H1 (cell line): ENCODE measurements around the gene PLD5. TPM values are rescaled to one million over a fixed set of nuclear protein-coding genes. Genes with fewer than 3 reads are reported as not detected.

Experiments used
- CTCF ChIA-PET: fragments of 300-600 bp; sonication (Branson Sonifier 250); formaldehyde crosslinking; loops from one replicate; lab custom pipeline; 2021; ENCODE audit not compliant: partially characterized antibody; lab: Charles Lee
- POLR2A ChIA-PET: fragments of 300-600 bp; sonication (Branson Sonifier 250); formaldehyde crosslinking; loops from one replicate; lab custom pipeline; 2021; ENCODE audit warnings: inconsistent platforms; ENCODE audit not compliant: partially characterized antibody; lab: Charles Lee
- DNase-seq, 2 experiments: peaks; one replicate each; pipeline versions ENCODE4 v3.0.0 to v3.0.0-alpha.2; 2010 to 2022; ENCODE audit warnings: low spot score in 2 of 2, low read depth in 1 of 2, mixed read lengths in 1 of 2
- FAIRE-seq: peaks from 2 replicates; lab custom pipeline; 2011; peaks lifted over from hg19 to GRCh38; lab: Jason Lieb, UNC
- H2AFZ ChIP-seq: 2 replicates; pipeline ENCODE4 v1.8.1; 2012; ENCODE audit warnings: low read length, inconsistent platforms
- H2AK5ac ChIP-seq: 2 replicates; pipeline ENCODE4 v1.6.1; 2013; ENCODE audit warnings: low read depth, low read length
- H2BK120ac ChIP-seq: replicated peaks from 2 replicates; pipeline ENCODE3; 2013; ENCODE audit warnings: low read depth, low read length, inconsistent platforms
- H2BK12ac ChIP-seq: 2 replicates; pipeline ENCODE4 v1.6.1; 2013; ENCODE audit warnings: low read depth, low read length
- H2BK15ac ChIP-seq: 2 replicates; pipeline ENCODE4 v1.6.1; 2013; ENCODE audit warnings: low read length
- H2BK20ac ChIP-seq: 2 replicates; pipeline ENCODE4 v1.6.1; 2013; ENCODE audit warnings: low read length
- H2BK5ac ChIP-seq: 2 replicates; pipeline ENCODE4 v1.6.1; 2013; ENCODE audit warnings: low read depth, low read length
- H3K14ac ChIP-seq: 2 replicates; pipeline ENCODE4 v1.6.1; 2013; ENCODE audit warnings: inconsistent platforms; ENCODE audit not compliant: insufficient read length
- H3K18ac ChIP-seq: 2 replicates; pipeline ENCODE4 v1.6.1; 2013; ENCODE audit warnings: low read length; ENCODE audit errors: extremely low read depth
- H3K23ac ChIP-seq: 2 replicates; pipeline ENCODE4 v1.6.1; 2013; ENCODE audit warnings: inconsistent platforms; ENCODE audit not compliant: insufficient read length
- H3K23me2 ChIP-seq: 2 replicates; pipeline ENCODE4 v1.6.1; 2013; ENCODE audit warnings: low read depth, low read length
- H3K27ac ChIP-seq: 2 replicates; pipeline ENCODE4 v1.6.1; 2011; ENCODE audit warnings: low read depth, low read length, inconsistent platforms
- H3K27me3 ChIP-seq, 4 experiments: replicated peaks in 1 of 4; 1 replicate in 1 of 4; 2 replicates in 3 of 4; pipeline versions ENCODE4 v1.6.1 to v1.8.1; 2011 to 2013; ENCODE audit warnings: low read length in 3 of 4, mild to moderate bottlenecking in 3 of 4, inconsistent platforms in 2 of 4, mixed read lengths in 2 of 4, moderate library complexity in 1 of 4; ENCODE audit not compliant: control insufficient read depth in 3 of 4, insufficient read depth in 3 of 4; ENCODE audit errors: extremely low read depth in 1 of 4
- H3K36me3 ChIP-seq, 4 experiments: 2 replicates each; pipeline versions ENCODE4 v1.6.1 to v1.8.1; 2011 to 2013; ENCODE audit warnings: mild to moderate bottlenecking in 4 of 4, low read length in 3 of 4, moderate library complexity in 2 of 4, control low read depth in 1 of 4, inconsistent platforms in 1 of 4; ENCODE audit not compliant: insufficient read depth in 4 of 4, control insufficient read depth in 2 of 4
- H3K4ac ChIP-seq: replicated peaks from 2 replicates; pipeline ENCODE3; 2013; ENCODE audit warnings: low read length, low read depth, mixed read lengths, inconsistent platforms; ENCODE audit not compliant: insufficient read length
- H3K4me1 ChIP-seq, 4 experiments: replicated peaks in 1 of 4; 1 replicate in 1 of 4; 2 replicates in 3 of 4; pipeline versions ENCODE4 v1.6.1 to v1.8.1; 2011 to 2013; ENCODE audit warnings: low read length in 3 of 4, inconsistent platforms in 2 of 4, mixed read lengths in 1 of 4; ENCODE audit not compliant: insufficient read depth in 4 of 4, control insufficient read depth in 3 of 4
- H3K4me2 ChIP-seq, 2 experiments: 2 replicates each; pipeline versions ENCODE4 v1.6.1 to v1.8.1; 2011 to 2013; ENCODE audit warnings: low read depth in 2 of 2, low read length in 2 of 2, control low read depth in 1 of 2, inconsistent platforms in 1 of 2, mild to moderate bottlenecking in 1 of 2; ENCODE audit not compliant: insufficient read depth in 1 of 2
- H3K4me3 ChIP-seq, 4 experiments: fragments of 200-600, 300-600 bp in 1 of 4; sonication (generic), shearing (Covaris generic), sonication (Bioruptor Twin) in 1 of 4; 2 replicates each; pipeline versions ENCODE4 v1.5.1 to v1.8.1; 2011 to 2016; ENCODE audit warnings: low read length in 4 of 4, low read depth in 3 of 4, control low read depth in 2 of 4, inconsistent platforms in 2 of 4, mild to moderate bottlenecking in 2 of 4, mixed read lengths in 1 of 4, moderate library complexity in 1 of 4; ENCODE audit not compliant: insufficient read depth in 2 of 4; ENCODE audit errors: extremely low read depth in 1 of 4
- H3K56ac ChIP-seq: replicated peaks from 2 replicates; pipeline ENCODE3; 2013; ENCODE audit warnings: low read depth, mild to moderate bottlenecking, mixed read lengths, low read length, inconsistent platforms; ENCODE audit not compliant: insufficient read length
- H3K79me1 ChIP-seq: 2 replicates; pipeline ENCODE4 v1.6.1; 2013; ENCODE audit warnings: low read depth, low read length, control low read depth
- H3K79me2 ChIP-seq, 2 experiments: 2 replicates each; pipeline versions ENCODE4 v1.6.1 to v1.8.1; 2012 to 2013; ENCODE audit warnings: low read length in 2 of 2, mild to moderate bottlenecking in 2 of 2, inconsistent platforms in 1 of 2; ENCODE audit not compliant: insufficient read depth in 2 of 2, control insufficient read depth in 1 of 2
- H3K9ac ChIP-seq, 4 experiments: replicated peaks in 1 of 4; 1 replicate in 1 of 4; 2 replicates in 3 of 4; pipeline versions ENCODE4 v1.6.1 to v1.8.1; 2011 to 2013; ENCODE audit warnings: low read depth in 3 of 4, low read length in 3 of 4, control low read depth in 2 of 4, mild to moderate bottlenecking in 2 of 4, moderate library complexity in 2 of 4, inconsistent platforms in 1 of 4; ENCODE audit errors: extremely low read depth in 1 of 4
- H3K9me3 ChIP-seq, 2 experiments: 2 replicates each; pipeline versions ENCODE4 v1.6.1 to v1.8.1; 2012 to 2013; ENCODE audit warnings: mild to moderate bottlenecking in 2 of 2, moderate library complexity in 2 of 2, control low read depth in 1 of 2, inconsistent platforms in 1 of 2, low read depth in 1 of 2, low read length in 1 of 2, mixed read lengths in 1 of 2; ENCODE audit not compliant: insufficient read depth in 2 of 2
- H4K20me1 ChIP-seq, 2 experiments: replicated peaks in 1 of 2; 2 replicates each; pipeline versions ENCODE3 to v1.8.1; 2011 to 2013; ENCODE audit warnings: inconsistent platforms in 2 of 2, low read length in 2 of 2, mild to moderate bottlenecking in 1 of 2; ENCODE audit not compliant: insufficient read depth in 2 of 2, control insufficient read depth in 1 of 2
- H4K5ac ChIP-seq: 2 replicates; pipeline ENCODE4 v1.6.1; 2013; ENCODE audit warnings: low read length, low read depth, mixed read lengths, inconsistent platforms; ENCODE audit not compliant: insufficient read length
- H4K8ac ChIP-seq: 2 replicates; pipeline ENCODE4 v1.8.0; 2013; ENCODE audit warnings: mild to moderate bottlenecking, moderate library complexity, low read length, inconsistent platforms; ENCODE audit not compliant: insufficient read depth; ENCODE audit errors: extremely low read depth
- H4K91ac ChIP-seq: replicated peaks from 2 replicates; pipeline ENCODE3; 2013; ENCODE audit warnings: low read length, mixed read lengths, inconsistent platforms; ENCODE audit not compliant: insufficient read length
- JUND ChIP-seq: IDR thresholded peaks from 2 replicates; pipeline ENCODE4 v1.6.1; 2011; ENCODE audit warnings: mild to moderate bottlenecking, improper control_type of control experiment, low read length
- SIX5 ChIP-seq: IDR thresholded peaks from 2 replicates; pipeline ENCODE4 v1.6.1; 2011; ENCODE audit warnings: mild to moderate bottlenecking, low read depth, low read length
- polyA plus RNA-seq, 7 experiments: library from polyadenylated mRNA; depleted of rRNA in 3 of 7; stranded (reverse) in 5 of 7; unstranded in 2 of 7; fragments of >200 nt in 5 of 7; fragments of 200-250 nt in 2 of 7; gene quantifications; 1 replicate in 5 of 7; 2 replicates in 1 of 7; 4 replicates in 1 of 7; pipeline versions ENCODE4 v1.2.1 to v1.2.3, GENCODE V29; 2011 to 2013; ENCODE audit warnings: missing spikeins in 2 of 7, mixed read lengths in 2 of 7
- total RNA-seq: library from RNA; stranded (reverse); fragmentation: NEBNext Ultra II Directional; extraction: Animal tissue kit (Norgen Biotek cat#: 25700); gene quantifications from 2 replicates; pipeline ENCODE4 v1.2.1, GENCODE V29; 2021

The PLD5 gene
- total and polyA plus RNA-seq, 2 of the 8 experiments (the other 6 are each of a cell fraction or from before 2014, with no cell fraction given): 0.86 to 8.5 TPM

GRCh38 chr1:242411901-242412300, 112.6 kb downstream of the PLD5 start:
- Histone ChIP-seq H3K79me2 (no peaks in the 10 kb centered on the region), H2BK5ac (no peak overlapping the region), H4K5ac (no peak overlapping the region), H3K23ac (no peak overlapping the region), H2AFZ (no peak overlapping the region), H3K27ac (no peak overlapping the region), H2AK5ac (no peak overlapping the region), H3K18ac (no peak overlapping the region), H3K4me1 (peaks cover 0 to 6% (median 0%) of the 10 kb centered on the region in 4 experiments; a peak in 3 of 7 replicates), H3K9ac (no peak overlapping the region), H2BK15ac (no peak overlapping the region), H4K20me1 (no peaks in the 10 kb centered on the region), H3K56ac (no peak overlapping the region), H3K79me1 (no peaks in the 10 kb centered on the region), H3K4ac (no peak overlapping the region), H3K9me3 (peaks cover 6 to 7% of the 10 kb centered on the region in 2 experiments; a peak in 1 of 4 replicates), H3K23me2 (no peaks in the 10 kb centered on the region), H2BK120ac (no peak overlapping the region), H3K4me3 (no peak overlapping the region), H3K27me3 (no peaks in the 10 kb centered on the region), H3K14ac (no peak overlapping the region), H3K36me3 (no peaks in the 10 kb centered on the region; a peak in 1 of 8 replicates), H4K91ac (no peak overlapping the region), H2BK20ac (no peak overlapping the region), H4K8ac (no peak overlapping the region), H3K4me2 (no peak overlapping the region), H2BK12ac (no peak overlapping the region)
- FAIRE-seq (no peak), DNase-seq (no peak)
- ChIA-PET POLR2A (no interaction called here), CTCF (interaction anchor here (0.6 to 1.7 kb wide), 2 partner anchors 13 to 22 kb away, joined by 3 to 10 read pairs; no protein-coding TSS in a partner anchor)
- no peak for TF ChIP-seq SIX5
- 0 out of 2 replicates have a peak, but pooled peaks have one; percentile 31 for TF ChIP-seq JUND
